ENCODE data around the gene CREBBP. TPM values are rescaled to one million over a fixed set of nuclear protein-coding genes. Genes with fewer than 3 reads are reported as not detected.

The CREBBP gene
- total RNA-seq, 4 donors from 2014 or later: 67.1 to 106 (median 91.0) TPM

DNA sequence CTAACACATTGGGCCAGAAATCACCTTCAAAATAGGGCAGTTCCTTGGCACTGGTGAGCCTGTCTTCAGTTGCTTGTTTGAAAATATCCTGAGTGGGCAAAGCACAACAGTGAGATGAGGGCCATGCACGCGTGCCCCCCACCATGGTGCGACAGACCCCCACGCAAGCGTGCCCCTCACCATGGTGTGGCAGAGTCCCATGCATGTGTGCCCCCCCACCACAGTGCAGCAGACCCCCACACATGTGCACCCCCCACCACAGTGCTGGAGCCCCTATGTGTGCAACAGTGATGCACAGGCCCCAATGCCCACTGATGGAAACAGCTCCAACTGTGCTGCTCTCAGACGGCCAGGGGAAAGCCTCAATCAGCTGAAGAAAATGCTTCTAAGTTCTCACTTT, 144.4 kb downstream of the CREBBP start:
- H3K9me3 ChIP-seq: no peaks in the 10 kb centered on the region
- H3K27ac ChIP-seq: no peak overlapping the region
- TF ChIP-seq CTCF (IDR thresholded peaks at IDR 0.05) (no peak), POLR2A (IDR thresholded peaks at IDR 0.05) (no peak), EP300 (IDR thresholded peaks at IDR 0.05) (no peak)
- DNase-seq (ENCODE audit: low spot score in 2 of 2): no peak
- H3K36me3 ChIP-seq: peaks cover 14 to 100% (median 56%) of the 10 kb centered on the region in 3 donors
- WGBS, 2 donors: 91 to 95% methylated on average over 5 to 6 of the region's 6 CpGs
- H3K4me1 ChIP-seq: no peaks in the 10 kb centered on the region
- no peak overlapping the region for H3K4me3 ChIP-seq
- H3K27me3 ChIP-seq: no peaks in the 10 kb centered on the region

GRCh38 chr16:3735541-3735940, 145.0 kb downstream of the CREBBP start:
- H3K27ac ChIP-seq: no peak overlapping the region
- WGBS, 2 donors: 96 to 97% methylated on average over 12 to 13 of the region's 13 CpGs
- H3K4me1 ChIP-seq: no peaks in the 10 kb centered on the region
- no peaks in the 10 kb centered on the region for H3K9me3 ChIP-seq
- H3K36me3 ChIP-seq: peaks cover 17 to 100% (median 54%) of the 10 kb centered on the region in 3 donors
- H3K4me3 ChIP-seq: no peak overlapping the region
- no peaks in the 10 kb centered on the region for H3K27me3 ChIP-seq
- TF ChIP-seq EP300 (IDR thresholded peaks at IDR 0.05) (no peak), POLR2A (IDR thresholded peaks at IDR 0.05) (no peak), CTCF (IDR thresholded peaks at IDR 0.05) (no peak)
- no peak for DNase-seq (ENCODE audit: low spot score in 2 of 2)

GRCh38 chr16:3734758-3735221, 145.7 kb downstream of the CREBBP start:
- H3K4me1 ChIP-seq: no peaks in the 10 kb centered on the region
- H3K27ac ChIP-seq: no peak overlapping the region
- no peaks in the 10 kb centered on the region for H3K27me3 ChIP-seq
- no peaks in the 10 kb centered on the region for H3K9me3 ChIP-seq
- DNase-seq (ENCODE audit: low spot score in 2 of 2): no peak
- peaks cover 17 to 100% (median 55%) of the 10 kb centered on the region in 3 donors for H3K36me3 ChIP-seq
- TF ChIP-seq EP300 (IDR thresholded peaks at IDR 0.05) (no peak), POLR2A (IDR thresholded peaks at IDR 0.05) (no peak), CTCF (IDR thresholded peaks at IDR 0.05) (no peak)
- H3K4me3 ChIP-seq: no peak overlapping the region
- 95 to 97% methylated on average over 25 of the region's 25 CpGs for WGBS, 2 donors

GRCh38 chr16:3734084-3734757, 146.3 kb downstream of the CREBBP start:
- no peak for DNase-seq (ENCODE audit: low spot score in 2 of 2)
- no peak for TF ChIP-seq POLR2A (IDR thresholded peaks at IDR 0.05)
- no peak for TF ChIP-seq EP300 (IDR thresholded peaks at IDR 0.05)
- no peak for TF ChIP-seq CTCF (IDR thresholded peaks at IDR 0.05)
- no peaks in the 10 kb centered on the region for H3K9me3 ChIP-seq
- WGBS, 2 donors: 97 to 98% methylated on average over 22 to 24 of the region's 27 CpGs
- peaks cover 17 to 100% (median 55%) of the 10 kb centered on the region in 3 donors for H3K36me3 ChIP-seq
- no peaks in the 10 kb centered on the region for H3K27me3 ChIP-seq
- no peaks in the 10 kb centered on the region for H3K4me1 ChIP-seq
- no peak overlapping the region for H3K27ac ChIP-seq
- H3K4me3 ChIP-seq: no peak overlapping the region

GRCh38 chr16:3732171-3732570, 148.3 kb downstream of the CREBBP start:
- Histone ChIP-seq H3K27ac (no peak overlapping the region), H3K36me3 (peaks cover 20 to 98% (median 59%) of the 10 kb centered on the region in 3 donors)
- no peak for DNase-seq (ENCODE audit: low spot score in 2 of 2)

More at GRCh38 chr16:3732171-3732570, 148.3 kb downstream of the CREBBP start:
- H3K4me3 ChIP-seq: no peak overlapping the region
- TF ChIP-seq EP300 (IDR thresholded peaks at IDR 0.05) (no peak), POLR2A (IDR thresholded peaks at IDR 0.05) (no peak), CTCF (IDR thresholded peaks at IDR 0.05) (no peak)
- H3K4me1 ChIP-seq: no peaks in the 10 kb centered on the region
- WGBS, 2 donors: 83 to 85% methylated on average over 7 to 8 of the region's 8 CpGs
- H3K9me3 ChIP-seq: no peaks in the 10 kb centered on the region
- no peaks in the 10 kb centered on the region for H3K27me3 ChIP-seq
